HL-60 (cell line): ENCODE data around the gene AFAP1.

Source experiments
- DNase-seq, 2 experiments: peaks; one replicate each; pipeline ENCODE4 v3.0.0-alpha.2; 2010 to 2020; ENCODE audit warnings: low read depth in 1 of 2, low spot score in 1 of 2
- H3K27ac ChIP-seq: fragments of 250-450 bp; sonication (Bioruptor Pico); replicated peaks from 2 replicates; pipeline ENCODE4 v1.5.1; 2020; ENCODE audit warnings: mild to moderate bottlenecking, moderate library complexity
- H3K27me3 ChIP-seq: fragments of 250-450 bp; sonication (Bioruptor Pico); 2 replicates; pipeline ENCODE4 v1.5.1; 2021; ENCODE audit warnings: mild to moderate bottlenecking, moderate library complexity; ENCODE audit not compliant: insufficient read depth, poor library complexity, severe bottlenecking
- H3K4me3 ChIP-seq: replicated peaks from 2 replicates; pipeline ENCODE4 v1.5.1; 2011; ENCODE audit warnings: mild to moderate bottlenecking, control low read depth, low read length; ENCODE audit not compliant: insufficient read depth
- GABPA ChIP-seq: IDR thresholded peaks from 2 replicates; pipeline ENCODE4 v1.6.1; 2012; ENCODE audit warnings: low read depth
- POLR2AphosphoS5 ChIP-seq: IDR thresholded peaks from 2 replicates; pipeline ENCODE4 v1.6.1; 2012; ENCODE audit warnings: low read depth
- REST ChIP-seq: IDR thresholded peaks from 2 replicates; pipeline ENCODE4 v1.6.1; 2012; ENCODE audit warnings: low read depth; ENCODE audit not compliant: insufficient replicate concordance
- SPI1 ChIP-seq: IDR thresholded peaks from 2 replicates; pipeline ENCODE4 v1.6.1; 2012; ENCODE audit warnings: low read depth, mild to moderate bottlenecking, borderline replicate concordance
- TF ChIP-seq, protein P1 (sequence below): IDR thresholded peaks from one replicate; pipeline ENCODE4 v1.5.1; 2011; ENCODE audit warnings: low read length, control low read depth, inconsistent platforms; ENCODE audit not compliant: insufficient read depth

The AFAP1 gene

DNA sequence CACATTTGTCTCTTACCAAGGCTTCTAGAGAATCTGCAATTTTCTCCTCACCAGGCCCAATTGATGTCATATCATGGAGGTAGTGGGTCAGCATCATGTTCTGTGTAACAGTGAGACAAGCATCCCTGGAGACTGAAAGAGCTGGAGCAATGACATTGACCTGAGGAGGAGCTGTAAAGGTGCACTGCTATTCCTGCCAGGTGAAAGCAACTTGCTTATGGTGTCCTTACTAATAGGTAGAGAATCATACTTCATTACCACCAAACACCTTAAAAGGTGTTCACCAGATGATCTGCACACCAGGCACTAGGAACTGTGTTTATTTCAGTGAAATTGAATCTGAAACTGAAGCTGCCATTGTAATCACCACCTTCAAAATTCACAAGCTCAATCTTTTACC lies 188.7 kb downstream of the AFAP1 start:
- DNase-seq, result no peak
- TF ChIP-seq SPI1, result no peak
- TF ChIP-seq POLR2AphosphoS5, result no peak
- no peak for TF ChIP-seq GABPA
- TF ChIP-seq REST, result no peak
- TF ChIP-seq, protein P1, sequence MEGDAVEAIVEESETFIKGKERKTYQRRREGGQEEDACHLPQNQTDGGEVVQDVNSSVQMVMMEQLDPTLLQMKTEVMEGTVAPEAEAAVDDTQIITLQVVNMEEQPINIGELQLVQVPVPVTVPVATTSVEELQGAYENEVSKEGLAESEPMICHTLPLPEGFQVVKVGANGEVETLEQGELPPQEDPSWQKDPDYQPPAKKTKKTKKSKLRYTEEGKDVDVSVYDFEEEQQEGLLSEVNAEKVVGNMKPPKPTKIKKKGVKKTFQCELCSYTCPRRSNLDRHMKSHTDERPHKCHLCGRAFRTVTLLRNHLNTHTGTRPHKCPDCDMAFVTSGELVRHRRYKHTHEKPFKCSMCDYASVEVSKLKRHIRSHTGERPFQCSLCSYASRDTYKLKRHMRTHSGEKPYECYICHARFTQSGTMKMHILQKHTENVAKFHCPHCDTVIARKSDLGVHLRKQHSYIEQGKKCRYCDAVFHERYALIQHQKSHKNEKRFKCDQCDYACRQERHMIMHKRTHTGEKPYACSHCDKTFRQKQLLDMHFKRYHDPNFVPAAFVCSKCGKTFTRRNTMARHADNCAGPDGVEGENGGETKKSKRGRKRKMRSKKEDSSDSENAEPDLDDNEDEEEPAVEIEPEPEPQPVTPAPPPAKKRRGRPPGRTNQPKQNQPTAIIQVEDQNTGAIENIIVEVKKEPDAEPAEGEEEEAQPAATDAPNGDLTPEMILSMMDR, result no peak
- H3K27me3 ChIP-seq, result no peaks in the 10 kb centered on the region
- H3K27ac ChIP-seq, result no peak overlapping the region
- H3K4me3 ChIP-seq, result no peak overlapping the region

DNA sequence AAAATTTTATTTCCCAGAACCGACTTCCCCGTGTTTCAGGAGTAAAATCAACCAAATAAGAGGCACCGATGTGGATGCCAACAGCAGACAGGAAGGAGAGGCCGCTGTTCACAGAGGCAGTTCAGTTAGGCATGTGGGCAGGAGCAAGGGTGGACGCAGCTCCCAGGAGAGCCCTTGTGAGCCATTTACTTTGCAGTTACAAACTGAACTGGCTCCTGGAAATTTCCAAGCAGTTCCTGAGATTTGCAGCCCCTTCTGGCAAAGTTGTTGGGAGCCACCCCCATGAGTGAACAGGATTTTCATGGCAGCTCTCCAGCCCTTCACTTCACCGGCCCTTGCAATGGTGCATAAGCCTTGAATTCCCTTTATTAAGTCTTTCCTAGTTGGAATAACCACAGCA lies 189.1 kb downstream of the AFAP1 start:
- TF ChIP-seq SPI1, result no peak
- no peak for TF ChIP-seq POLR2AphosphoS5
- TF ChIP-seq, protein P1, result no peak
- TF ChIP-seq GABPA, result no peak
- no peak for TF ChIP-seq REST
- no peak for DNase-seq
- Histone ChIP-seq H3K27me3 (no peaks in the 10 kb centered on the region), H3K27ac (no peak overlapping the region), H3K4me3 (no peak overlapping the region)

- Histone ChIP-seq H3K27ac (no peak overlapping the region), H3K27me3 (no peaks in the 10 kb centered on the region), H3K4me3 (no peak overlapping the region)
- no peak for DNase-seq
- TF ChIP-seq GABPA (no peak), SPI1 (no peak), POLR2AphosphoS5 (no peak), REST (no peak)
- TF ChIP-seq, protein P1, result no peak
Measured at GRCh38 chr4:7747566-7747965, 192.1 kb downstream of the AFAP1 start.
